ENCODE data around the gene CORO2A. TPM values are rescaled to one million over a fixed set of nuclear protein-coding genes. Genes with fewer than 3 reads are reported as not detected.
"Not testable (repeated sequence)": the region's sequence is repeated elsewhere in the genome, so short reads cannot be mapped to it uniquely, and the experiment has no call there.

CORO2A gene
- total RNA-seq, 2 experiments from 2014 or later = 6.8 to 8.5 TPM

DNA sequence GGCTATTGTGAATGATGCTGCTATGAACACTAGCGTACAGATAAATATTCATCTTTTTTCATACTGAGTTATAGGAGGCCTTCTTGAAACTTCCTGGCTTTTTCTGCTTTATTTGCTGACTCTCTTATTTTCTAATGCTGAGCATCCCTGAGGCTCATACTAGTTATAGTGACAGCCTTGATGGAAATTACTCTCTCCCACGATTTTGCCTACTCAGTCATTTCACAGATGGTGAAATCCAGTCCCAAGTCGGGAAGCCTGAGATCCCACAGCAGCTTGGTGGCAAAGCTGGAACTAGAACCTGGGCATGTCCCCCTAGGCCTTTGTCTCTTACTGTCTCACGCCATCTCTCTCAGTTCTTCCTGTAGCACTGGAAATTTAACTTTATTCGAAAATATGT lies 113.5 kb downstream of the CORO2A start:
- peak overlapping the region; percentile 94 for H3K27ac Mint-ChIP-seq
- Histone ChIP-seq H3K27me3 (ENCODE audit: control insufficient read depth in 1 of 2, insufficient read depth in 2 of 2, low read length in 2 of 2) (no peaks in the 10 kb centered on the region), H3K9me3 (ENCODE audit: control insufficient read depth in 1 of 2, insufficient read depth in 1 of 2, low read length in 2 of 2) (no peaks in the 10 kb centered on the region), H3K4me3 (ENCODE audit: low read length) (no peak overlapping the region), H3K36me3 (ENCODE audit: insufficient read depth, low read length) (peaks cover 56% of the 10 kb centered on the region), H3K27ac (ENCODE audit: low read depth in 1 of 2, low read length in 2 of 2) (no peak overlapping the region), H3K4me1 (ENCODE audit: insufficient read depth, low read length) (peaks cover 37% of the 10 kb centered on the region)
- ATAC-seq (ENCODE audit: poor library complexity) (no peak), DNase-seq (peak in 1 of 14 experiments; percentile 7)
- H3K9me3 Mint-ChIP-seq = no peaks in the 10 kb centered on the region
- POLR2A ChIA-PET = interaction anchor here (1.0 to 3.3 kb wide), 2 partner anchors 23 to 177 kb away, joined by 3 to 13 read pairs; partner anchors contain the start of gene TBC1D2
- CTCF ChIA-PET = interaction anchor here (1.5 to 1.7 kb wide), 2 partner anchors 12 to 39 kb away, joined by 3 to 4 read pairs; no protein-coding TSS in a partner anchor
- H3K27me3 Mint-ChIP-seq = no peaks in the 10 kb centered on the region
- H3K4me3 Mint-ChIP-seq = no peak overlapping the region
- H3K36me3 Mint-ChIP-seq (ENCODE audit: low read depth) = peaks cover 70% of the 10 kb centered on the region
- intact Hi-C loops (cut with DNase I, micrococcal nuclease) = loop anchor here in 1 of 2 experiments (5.0 kb wide), 1 partner anchor 113 kb away; the partner anchor contains the start of gene CORO2A
- H3K4me1 Mint-ChIP-seq (ENCODE audit: low read depth) = peaks cover 75% of the 10 kb centered on the region
- TF ChIP-seq CTCF (IDR thresholded peaks at IDR 0.05) = no peak

DNA sequence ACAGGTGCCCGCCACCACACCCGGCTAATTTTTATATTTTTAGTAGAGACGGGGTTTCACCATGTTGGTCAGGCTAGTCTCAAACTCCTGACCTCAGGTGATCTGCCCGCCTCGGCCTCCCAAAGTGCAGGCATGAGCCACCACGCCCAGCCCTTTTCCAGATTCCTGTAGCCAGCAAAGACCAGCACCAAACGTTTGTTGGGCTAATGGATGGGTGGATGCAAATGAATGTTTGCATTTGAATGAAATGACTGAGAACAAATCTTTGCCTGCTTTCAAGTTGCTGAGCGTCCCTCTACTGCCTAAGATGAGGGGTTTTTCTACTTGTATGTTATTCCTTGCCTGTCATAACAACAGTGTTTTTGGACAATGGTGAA lies 115.9 kb downstream of the CORO2A start:
- DNase-seq; ATAC-seq (ENCODE audit: poor library complexity); H3K4me3 ChIP-seq (ENCODE audit: low read length); H3K27me3 Mint-ChIP-seq; H3K9me3 ChIP-seq (ENCODE audit: control insufficient read depth in 1 of 2, insufficient read depth in 1 of 2, low read length in 2 of 2); H3K27me3 ChIP-seq (ENCODE audit: control insufficient read depth in 1 of 2, insufficient read depth in 2 of 2, low read length in 2 of 2); H3K9me3 Mint-ChIP-seq; H3K4me3 Mint-ChIP-seq: not testable (repeated sequence)
- H3K36me3 Mint-ChIP-seq (ENCODE audit: low read depth) = peaks cover 46% of the 10 kb centered on the region
- H3K27ac ChIP-seq (ENCODE audit: low read depth in 1 of 2, low read length in 2 of 2) = peak overlapping the region; percentile 73 to 83
- H3K4me1 Mint-ChIP-seq (ENCODE audit: low read depth) = peaks cover 54% of the 10 kb centered on the region
- peak overlapping the region; percentile 94 for H3K27ac Mint-ChIP-seq
- H3K4me1 ChIP-seq (ENCODE audit: insufficient read depth, low read length) = peaks cover 31% of the 10 kb centered on the region
- H3K36me3 ChIP-seq (ENCODE audit: insufficient read depth, low read length) = peaks cover 32% of the 10 kb centered on the region
- CTCF ChIA-PET = interaction anchor here (0.5 to 1.1 kb wide), 5 partner anchors 13 to 187 kb away, joined by 3 to 4 read pairs (median 3); no protein-coding TSS in a partner anchor
- intact Hi-C loops (cut with DNase I, micrococcal nuclease) = loop anchor here (2.0 to 5.0 kb wide), 2 partner anchors 24 to 116 kb away; partner anchors contain the start of gene CORO2A (in 1 of the 2)
- POLR2A ChIA-PET = interaction anchor here (0.6 to 3.3 kb wide), 5 partner anchors 25 to 180 kb away, joined by 3 to 13 read pairs (median 6); no protein-coding TSS in a partner anchor

DNA sequence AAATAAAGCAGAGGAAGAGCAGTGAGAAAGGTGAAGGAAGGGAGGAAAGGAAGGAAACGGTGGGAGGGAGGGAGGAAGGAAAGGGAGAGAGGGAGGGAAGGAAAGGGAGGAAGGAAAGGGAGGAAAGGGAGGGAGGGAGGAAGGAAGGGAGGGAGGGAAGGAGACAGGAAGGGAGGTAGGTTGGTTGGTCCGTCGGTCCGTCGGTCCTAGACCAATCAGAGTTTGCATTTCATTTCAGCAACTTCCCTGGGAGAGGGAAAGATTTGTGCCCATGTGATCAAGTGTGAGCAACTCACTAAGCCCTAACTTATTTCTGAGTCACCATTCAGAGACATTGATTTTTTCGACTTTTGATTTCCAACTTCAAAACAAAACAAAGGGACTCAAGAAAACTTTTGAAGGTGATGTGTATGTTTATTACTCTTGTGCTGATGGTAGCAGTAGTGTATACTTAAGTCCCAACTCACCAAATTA lies 117.1 kb downstream of the CORO2A start:
- peak overlapping the region; percentile 30 for H3K4me3 Mint-ChIP-seq
- H3K27ac Mint-ChIP-seq = peak overlapping the region; percentile 94
- H3K4me1 ChIP-seq (ENCODE audit: insufficient read depth, low read length) = peaks cover 28% of the 10 kb centered on the region
- intact Hi-C loops (cut with DNase I, micrococcal nuclease) = loop anchor here (1.0 to 5.0 kb wide), 6 partner anchors 19 to 129 kb away; partner anchors contain the start of genes CORO2A (in 1 of the 2), NANS (in 1 of the 2) and TRIM14 (in 1 of the 2)
- H3K27me3 Mint-ChIP-seq = no peaks in the 10 kb centered on the region
- DNase-seq (peak in 4 of 14 experiments; percentile 44 to 69 (median 67)), ATAC-seq (ENCODE audit: poor library complexity) (peak; percentile 54)
- ChIA-PET POLR2A (interaction anchor here (0.6 to 2.6 kb wide), 5 partner anchors 18 to 181 kb away, joined by 3 to 18 read pairs (median 6); partner anchors contain the start of genes NANS and TBC1D2), CTCF (interaction anchor here (1.0 to 2.4 kb wide), 5 partner anchors 22 to 189 kb away, joined by 3 to 10 read pairs (median 5); no protein-coding TSS in a partner anchor)
- H3K27me3 ChIP-seq (ENCODE audit: control insufficient read depth in 1 of 2, insufficient read depth in 2 of 2, low read length in 2 of 2) = no peaks in the 10 kb centered on the region
- H3K4me1 Mint-ChIP-seq (ENCODE audit: low read depth) = peaks cover 54% of the 10 kb centered on the region
- H3K27ac ChIP-seq (ENCODE audit: low read depth in 1 of 2, low read length in 2 of 2) = peak overlapping the region; percentile 73 to 83
- no peaks in the 10 kb centered on the region for H3K9me3 Mint-ChIP-seq
- H3K4me3 ChIP-seq (ENCODE audit: low read length) = no peak overlapping the region
- H3K9me3 ChIP-seq (ENCODE audit: control insufficient read depth in 1 of 2, insufficient read depth in 1 of 2, low read length in 2 of 2) = no peaks in the 10 kb centered on the region
- peaks cover 35% of the 10 kb centered on the region for H3K36me3 Mint-ChIP-seq (ENCODE audit: low read depth)
- no peak for TF ChIP-seq CTCF (IDR thresholded peaks at IDR 0.05)
- H3K36me3 ChIP-seq (ENCODE audit: insufficient read depth, low read length) = peaks cover 21% of the 10 kb centered on the region
